Measurements from ENCODE around the gene ADGRB3. TPM values are rescaled to one million over a fixed set of nuclear protein-coding genes. Genes with fewer than 3 reads are reported as not detected.

Gene ADGRB3
- total and polyA plus RNA-seq, 10 of the 15 experiments (the other 5 are each of a cell fraction or from before 2014, with no cell fraction given): 0.03 to 0.06 TPM; not detected in 8

- TF ChIP-seq MYB (IDR thresholded peaks at IDR 0.05; ENCODE audit: borderline replicate concordance, low read depth, low read length) (no peak), STAT3 (IDR thresholded peaks at IDR 0.05; ENCODE audit: low read depth, low read length) (no peak), CEBPB (IDR thresholded peaks at IDR 0.05; ENCODE audit: borderline replicate concordance in 1 of 2, low read depth in 2 of 2, low read length in 2 of 2) (no peak), SMARCA5 (IDR thresholded peaks at IDR 0.05) (no peak), PAX8 (IDR thresholded peaks at IDR 0.05) (no peak), FOS (IDR thresholded peaks at IDR 0.05; ENCODE audit: borderline replicate concordance, extremely low read depth, insufficient read length) (no peak), PML (IDR thresholded peaks at IDR 0.05; ENCODE audit: low read length) (no peak), NR2C2 (IDR thresholded peaks at IDR 0.05; ENCODE audit: borderline replicate concordance, control insufficient read depth, insufficient read length, low read depth) (no peak), E4F1 (IDR thresholded peaks at IDR 0.05; ENCODE audit: borderline replicate concordance, partially characterized antibody) (no peak), JUNB (IDR thresholded peaks at IDR 0.05) (no peak), ZNF207 (IDR thresholded peaks at IDR 0.05; ENCODE audit: borderline replicate concordance) (no peak), BRCA1 (IDR thresholded peaks at IDR 0.05; ENCODE audit: low read depth, low read length) (no peak), CHD4 (IDR thresholded peaks at IDR 0.05) (no peak)
Measured at GRCh38 chr6:69044534-69044933, 409.5 kb downstream of the ADGRB3 start (continued).

DNA sequence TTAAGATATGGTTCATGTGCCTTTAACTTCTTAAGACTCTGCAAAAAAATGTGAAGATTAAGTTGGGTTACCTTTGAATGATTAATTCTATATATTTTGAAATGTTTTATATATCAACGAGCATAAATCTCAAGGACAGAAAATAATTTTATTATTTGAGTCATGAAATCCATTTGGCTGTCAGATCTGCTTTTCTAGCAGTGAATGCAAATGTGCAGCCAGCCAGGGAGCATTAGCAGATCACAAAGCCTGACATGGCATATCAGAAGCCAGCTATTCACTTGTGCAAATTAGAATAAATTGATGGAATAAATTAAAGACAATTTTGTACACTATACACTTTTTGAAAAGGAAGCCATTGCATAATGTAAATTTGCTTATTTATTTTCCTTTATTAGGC is 424.3 kb downstream of the ADGRB3 start:
- Histone ChIP-seq H3K4me3 (no peak overlapping the region), H3K79me2 (ENCODE audit: control insufficient read depth, insufficient read depth, low read length) (no peaks in the 10 kb centered on the region), H3K27me3 (replicated peaks in 1 of 2; ENCODE audit: control insufficient read depth in 2 of 2, insufficient read depth in 2 of 2, low read length in 1 of 2) (no peaks in the 10 kb centered on the region), H2AFZ (ENCODE audit: control insufficient read depth, low read depth, low read length) (no peak overlapping the region), H3K36me3 (ENCODE audit: control insufficient read depth in 2 of 2, insufficient read depth in 2 of 2, low read length in 1 of 2) (no peaks in the 10 kb centered on the region), H3K4me1 (ENCODE audit: control insufficient read depth, insufficient read depth, low read length) (no peaks in the 10 kb centered on the region), H3K9ac (ENCODE audit: control insufficient read depth, insufficient read depth, low read length) (no peak overlapping the region), H3K27ac (ENCODE audit: control insufficient read depth, insufficient read depth) (no peak overlapping the region), H3K4me2 (ENCODE audit: control insufficient read depth, insufficient read depth) (no peak overlapping the region), H4K20me1 (ENCODE audit: control insufficient read depth, insufficient read depth) (no peaks in the 10 kb centered on the region), H3K9me3 (replicated peaks; ENCODE audit: control insufficient read depth, insufficient read depth, low read length) (no peaks in the 10 kb centered on the region)
- intact Hi-C loops (cut with micrococcal nuclease; ENCODE audit: unreplicated experiment) (no loop called here), in situ Hi-C loops (cut with MboI) (no loop called here)
- RAD21 ChIA-PET (ENCODE audit: unreplicated experiment): no interaction called here
- POLR2A ChIA-PET: no interaction called here
- FAIRE-seq (no peak), DNase-seq (ENCODE audit: low read depth, low spot score) (no peak), ATAC-seq (no peak)
- BruUV-seq (replicated peaks): no TSS peak
- SMC1A ChIA-PET (ENCODE audit: uncharacterized antibody, unreplicated experiment): no interaction called here
- WGBS (ENCODE audit: insufficient coverage, insufficient replicate concordance, low lambda C conversion rate, missing lambda C conversion rate): 0% methylated on average over 1 of the region's 1 CpG
- CTCF ChIA-PET: no interaction called here
- no peak for TF ChIP-seq LARP7 (IDR thresholded peaks at IDR 0.05)
- TF ChIP-seq, protein P1, sequence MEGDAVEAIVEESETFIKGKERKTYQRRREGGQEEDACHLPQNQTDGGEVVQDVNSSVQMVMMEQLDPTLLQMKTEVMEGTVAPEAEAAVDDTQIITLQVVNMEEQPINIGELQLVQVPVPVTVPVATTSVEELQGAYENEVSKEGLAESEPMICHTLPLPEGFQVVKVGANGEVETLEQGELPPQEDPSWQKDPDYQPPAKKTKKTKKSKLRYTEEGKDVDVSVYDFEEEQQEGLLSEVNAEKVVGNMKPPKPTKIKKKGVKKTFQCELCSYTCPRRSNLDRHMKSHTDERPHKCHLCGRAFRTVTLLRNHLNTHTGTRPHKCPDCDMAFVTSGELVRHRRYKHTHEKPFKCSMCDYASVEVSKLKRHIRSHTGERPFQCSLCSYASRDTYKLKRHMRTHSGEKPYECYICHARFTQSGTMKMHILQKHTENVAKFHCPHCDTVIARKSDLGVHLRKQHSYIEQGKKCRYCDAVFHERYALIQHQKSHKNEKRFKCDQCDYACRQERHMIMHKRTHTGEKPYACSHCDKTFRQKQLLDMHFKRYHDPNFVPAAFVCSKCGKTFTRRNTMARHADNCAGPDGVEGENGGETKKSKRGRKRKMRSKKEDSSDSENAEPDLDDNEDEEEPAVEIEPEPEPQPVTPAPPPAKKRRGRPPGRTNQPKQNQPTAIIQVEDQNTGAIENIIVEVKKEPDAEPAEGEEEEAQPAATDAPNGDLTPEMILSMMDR (IDR thresholded peaks at IDR 0.05 in 2 of 3, conservative IDR thresholded peaks at IDR 0.05 in 1 of 3; ENCODE audit: control insufficient read depth in 2 of 3, extremely low read depth in 1 of 3, insufficient read depth in 1 of 3, low read depth in 3 of 3, low read length in 3 of 3): no peak
- no peak for TF ChIP-seq SIX5 (IDR thresholded peaks at IDR 0.05; ENCODE audit: low read depth, low read length, severe bottlenecking)
- TF ChIP-seq CREM (IDR thresholded peaks at IDR 0.05; ENCODE audit: low read depth): no peak
- no peak for TF ChIP-seq NFYA (IDR thresholded peaks at IDR 0.05; ENCODE audit: borderline replicate concordance, low read depth, low read length)
- no peak for TF ChIP-seq ZBTB4 (CRISPR knock-in tag; IDR thresholded peaks at IDR 0.05)
